WTC11 (cell line): ENCODE measurements around the gene MMP3. TPM values are rescaled to one million over a fixed set of nuclear protein-coding genes. Genes with fewer than 3 reads are reported as not detected.
A peak's percentile ranks its signal among the peaks of the same experiment; 100 is the strongest.

ENCODE experiments used
- ATAC-seq: fragments of 200-7000 bp; cut with Tn5 transposase; 2 replicates; pipeline ENCODE4 v1.10.0; 2021; ENCODE audit warnings: mild to moderate bottlenecking, moderate library complexity
- CTCF ChIA-PET: fragments of 300-600 bp; sonication (Branson Sonifier 250); formaldehyde crosslinking; loops from one replicate; lab custom pipeline; 2021; ENCODE audit warnings: antibody characterized with exemption; lab: Charles Lee
- POLR2A ChIA-PET: fragments of 350-600 bp; sonication (Branson Sonifier 250); formaldehyde crosslinking; loops from one replicate; lab custom pipeline; 2021; ENCODE audit warnings: antibody characterized with exemption; lab: Charles Lee
- DNase-seq: peaks from one replicate; pipeline ENCODE4 v3.0.0; 2021; ENCODE audit warnings: low spot score
- H3K27ac Mint-ChIP-seq: 2 replicates; pipeline ENCODE4 v1.8.0; 2021; ENCODE audit warnings: mixed read lengths
- H3K27me3 Mint-ChIP-seq: 2 replicates; pipeline ENCODE4 v1.8.0; 2021; ENCODE audit warnings: low read depth, mild to moderate bottlenecking, moderate library complexity, mixed read lengths
- H3K36me3 Mint-ChIP-seq: 2 replicates; pipeline ENCODE4 v1.8.0; 2021; ENCODE audit warnings: mixed read lengths
- H3K4me1 Mint-ChIP-seq: 2 replicates; pipeline ENCODE4 v1.8.0; 2022; ENCODE audit warnings: mixed read lengths
- H3K4me3 Mint-ChIP-seq: 2 replicates; pipeline ENCODE4 v1.8.0; 2021; ENCODE audit warnings: mild to moderate bottlenecking, moderate library complexity, mixed read lengths
- H3K9me3 Mint-ChIP-seq: 2 replicates; pipeline ENCODE4 v1.8.0; 2021; ENCODE audit warnings: mixed read lengths
- ATF6 ChIP-seq: sonication (generic); formaldehyde crosslinking; IDR thresholded peaks from 2 replicates; pipeline ENCODE4 v1.8.1; 2023; ENCODE audit warnings: mild to moderate bottlenecking, missing genetic modification reagents
- CREM ChIP-seq: sonication (generic); formaldehyde crosslinking; IDR thresholded peaks from 2 replicates; pipeline ENCODE4 v1.8.1; 2022; ENCODE audit warnings: mild to moderate bottlenecking, missing genetic modification reagents, moderate library complexity
- IRF1 ChIP-seq: sonication (generic); formaldehyde crosslinking; IDR thresholded peaks from 2 replicates; pipeline ENCODE4 v1.8.0; 2023; ENCODE audit warnings: missing genetic modification reagents
- MLX ChIP-seq: sonication (generic); formaldehyde crosslinking; IDR thresholded peaks from 2 replicates; pipeline ENCODE4 v1.8.1; 2023; ENCODE audit warnings: mild to moderate bottlenecking, missing genetic modification reagents, moderate library complexity
- MXD4 ChIP-seq: fragments of 250-450 bp; sonication (Bioruptor Pico); IDR thresholded peaks from 2 replicates; pipeline ENCODE4 v1.8.0; 2021; ENCODE audit warnings: mild to moderate bottlenecking, moderate library complexity, borderline replicate concordance
- NFYB ChIP-seq: sonication (generic); formaldehyde crosslinking; conservative IDR thresholded peaks from 2 replicates; pipeline ENCODE4 v1.8.0; 2022; ENCODE audit warnings: low read depth, missing genetic modification reagents
- NR1H2 ChIP-seq: sonication (generic); formaldehyde crosslinking; IDR thresholded peaks from 2 replicates; pipeline ENCODE4 v1.9.0; 2021; ENCODE audit warnings: mild to moderate bottlenecking, moderate library complexity, missing genetic modification reagents
- PRRX2 ChIP-seq: fragments of 250-450 bp; sonication (Bioruptor Pico); IDR thresholded peaks from 2 replicates; pipeline ENCODE4 v1.8.0; 2021; ENCODE audit warnings: mild to moderate bottlenecking
- RELA ChIP-seq: sonication (generic); formaldehyde crosslinking; IDR thresholded peaks from 2 replicates; pipeline ENCODE4 v1.8.1; 2022; ENCODE audit warnings: missing genetic modification reagents, mild to moderate bottlenecking, borderline replicate concordance
- RORB ChIP-seq: fragments of 250-450 bp; sonication (Bioruptor Pico); IDR thresholded peaks from 2 replicates; pipeline ENCODE4 v1.9.0; 2021; ENCODE audit warnings: mild to moderate bottlenecking
- SMAD3 ChIP-seq: sonication (generic); formaldehyde crosslinking; IDR thresholded peaks from 2 replicates; pipeline ENCODE4 v1.8.0; 2022; ENCODE audit warnings: missing genetic modification reagents, mild to moderate bottlenecking, borderline replicate concordance
- TCF7 ChIP-seq: sonication (generic); formaldehyde crosslinking; IDR thresholded peaks from 2 replicates; pipeline ENCODE4 v1.8.0; 2022; ENCODE audit warnings: mild to moderate bottlenecking, low read depth, missing genetic modification reagents, moderate library complexity
- TEAD1 ChIP-seq: sonication (generic); formaldehyde crosslinking; IDR thresholded peaks from 2 replicates; pipeline ENCODE4 v1.8.0; 2022; ENCODE audit warnings: mild to moderate bottlenecking, missing genetic modification reagents
- ZNF317 ChIP-seq: sonication (generic); formaldehyde crosslinking; IDR thresholded peaks from 2 replicates; pipeline ENCODE4 v1.8.1; 2023; ENCODE audit warnings: low read depth, mild to moderate bottlenecking, moderate library complexity, missing genetic modification reagents, borderline replicate concordance
- ZNF396 ChIP-seq: fragments of 250-450 bp; sonication (Bioruptor Pico); IDR thresholded peaks from 2 replicates; pipeline ENCODE4 v1.8.0; 2021; ENCODE audit warnings: mild to moderate bottlenecking, moderate library complexity, borderline replicate concordance
- ZNF423 ChIP-seq: fragments of 250-450 bp; sonication (Bioruptor Pico); IDR thresholded peaks from 2 replicates; pipeline ENCODE4 v2.1.2; 2022; ENCODE audit warnings: mild to moderate bottlenecking, moderate library complexity
- ZSCAN18 ChIP-seq: fragments of 250-450 bp; sonication (Bioruptor Pico); IDR thresholded peaks from 2 replicates; pipeline ENCODE4 v2.1.2; 2022; ENCODE audit warnings: mild to moderate bottlenecking, moderate library complexity
- total RNA-seq: library from RNA; stranded (reverse); gene quantifications from 3 replicates; pipeline ENCODE4 v1.2.3, GENCODE V29; 2021
- TF ChIP-seq, protein P1 (sequence below): sonication (generic); formaldehyde crosslinking; IDR thresholded peaks from 2 replicates; pipeline ENCODE4 v1.8.1; 2022; ENCODE audit warnings: mild to moderate bottlenecking, moderate library complexity, missing genetic modification reagents
- TF ChIP-seq, protein P2 (sequence below): sonication (generic); formaldehyde crosslinking; IDR thresholded peaks from 2 replicates; pipeline ENCODE4 v1.8.1; 2023; ENCODE audit warnings: mild to moderate bottlenecking, moderate library complexity, missing genetic modification reagents
- TF ChIP-seq, protein P3 (sequence below): fragments of 250-450 bp; sonication (Bioruptor Pico); IDR thresholded peaks from 2 replicates; pipeline ENCODE4 v1.8.0; 2021; ENCODE audit warnings: mild to moderate bottlenecking

Gene MMP3
- total RNA-seq, 1 experiment from 2014 or later: not detected

DNA sequence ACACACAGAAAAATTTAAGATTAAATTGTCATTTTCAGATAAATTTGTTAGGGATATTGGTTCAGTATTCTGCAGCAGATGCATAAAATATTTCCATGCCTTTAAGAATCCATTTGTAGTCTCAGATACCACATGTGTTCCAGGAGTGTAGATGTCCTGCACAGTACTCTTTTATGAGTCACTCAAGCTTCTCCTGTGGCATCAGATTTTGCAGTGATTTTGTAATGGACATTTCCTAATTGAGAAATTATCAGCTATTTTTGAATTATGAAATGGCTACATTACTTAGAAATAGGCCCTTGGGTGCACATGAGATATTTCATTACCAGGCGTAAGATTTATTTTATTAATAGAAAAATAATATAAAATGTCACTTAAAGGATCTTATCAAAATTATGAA, 18.9 kb downstream of the MMP3 start (continued):
- TF ChIP-seq, protein P1, sequence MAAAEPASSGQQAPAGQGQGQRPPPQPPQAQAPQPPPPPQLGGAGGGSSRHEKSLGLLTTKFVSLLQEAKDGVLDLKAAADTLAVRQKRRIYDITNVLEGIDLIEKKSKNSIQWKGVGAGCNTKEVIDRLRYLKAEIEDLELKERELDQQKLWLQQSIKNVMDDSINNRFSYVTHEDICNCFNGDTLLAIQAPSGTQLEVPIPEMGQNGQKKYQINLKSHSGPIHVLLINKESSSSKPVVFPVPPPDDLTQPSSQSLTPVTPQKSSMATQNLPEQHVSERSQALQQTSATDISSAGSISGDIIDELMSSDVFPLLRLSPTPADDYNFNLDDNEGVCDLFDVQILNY (CRISPR knock-in tag): no peak

- ChIA-PET CTCF (interaction anchor here (1.1 to 3.3 kb wide), 4 partner anchors 9 to 24 kb away, joined by 3 to 10 read pairs (median 4); no protein-coding TSS in a partner anchor), POLR2A (no interaction called here)
- Mint-ChIP-seq H3K4me3 (no peak overlapping the region), H3K4me1 (no peaks in the 10 kb centered on the region), H3K9me3 (peaks cover 30% of the 10 kb centered on the region), H3K27me3 (no peaks in the 10 kb centered on the region), H3K27ac (no peak overlapping the region), H3K36me3 (peaks cover 6% of the 10 kb centered on the region; the same call in 1 of the 2 replicates)
- DNase-seq: no peak
- TF ChIP-seq MXD4 (no peak), MLX (CRISPR knock-in tag) (no peak), ZSCAN18 (CRISPR knock-in tag) (no peak), SMAD3 (CRISPR knock-in tag) (no peak), TEAD1 (CRISPR knock-in tag) (no peak), ZNF423 (CRISPR knock-in tag) (no peak), RELA (CRISPR knock-in tag) (no peak), NR1H2 (CRISPR knock-in tag) (no peak), NFYB (no peak), ZNF317 (CRISPR knock-in tag) (no peak), ZNF396 (no peak), ATF6 (CRISPR knock-in tag) (no peak), PRRX2 (CRISPR knock-in tag) (no peak)
- peak; percentile 20; the same call in 1 of the 2 replicates for ATAC-seq
These were observed 23.9 kb downstream of the MMP3 start for GRCh38 chr11:102819491-102819890.

DNA sequence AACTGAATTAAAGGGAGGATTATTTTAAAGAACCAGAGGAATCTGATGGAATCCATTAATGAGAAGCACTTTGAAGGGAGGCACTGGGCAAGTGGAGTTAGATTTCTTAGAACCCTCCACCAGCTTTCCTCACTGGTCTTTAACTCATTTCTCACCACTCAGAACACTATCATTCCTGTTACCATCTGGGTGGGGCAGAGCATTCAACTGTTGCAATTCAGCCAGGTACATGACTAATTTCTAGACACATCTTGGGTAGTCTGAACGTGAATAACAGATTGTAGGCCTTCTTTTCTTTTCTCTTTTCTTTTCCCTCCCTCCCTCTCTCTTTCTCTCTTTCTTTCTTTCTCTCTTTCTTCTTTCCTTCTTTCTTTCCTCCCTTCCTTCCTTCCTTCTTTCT, 29.9 kb downstream of the MMP3 start:
- ATAC-seq: no peak
- Mint-ChIP-seq H3K27me3 (no peaks in the 10 kb centered on the region; the same call in 1 of the 2 replicates), H3K4me1 (peaks cover 4% of the 10 kb centered on the region; the same call in 1 of the 2 replicates)
- TF ChIP-seq TCF7 (CRISPR knock-in tag): no peak
- no peak for TF ChIP-seq CREM (CRISPR knock-in tag)
- TF ChIP-seq, protein P2, sequence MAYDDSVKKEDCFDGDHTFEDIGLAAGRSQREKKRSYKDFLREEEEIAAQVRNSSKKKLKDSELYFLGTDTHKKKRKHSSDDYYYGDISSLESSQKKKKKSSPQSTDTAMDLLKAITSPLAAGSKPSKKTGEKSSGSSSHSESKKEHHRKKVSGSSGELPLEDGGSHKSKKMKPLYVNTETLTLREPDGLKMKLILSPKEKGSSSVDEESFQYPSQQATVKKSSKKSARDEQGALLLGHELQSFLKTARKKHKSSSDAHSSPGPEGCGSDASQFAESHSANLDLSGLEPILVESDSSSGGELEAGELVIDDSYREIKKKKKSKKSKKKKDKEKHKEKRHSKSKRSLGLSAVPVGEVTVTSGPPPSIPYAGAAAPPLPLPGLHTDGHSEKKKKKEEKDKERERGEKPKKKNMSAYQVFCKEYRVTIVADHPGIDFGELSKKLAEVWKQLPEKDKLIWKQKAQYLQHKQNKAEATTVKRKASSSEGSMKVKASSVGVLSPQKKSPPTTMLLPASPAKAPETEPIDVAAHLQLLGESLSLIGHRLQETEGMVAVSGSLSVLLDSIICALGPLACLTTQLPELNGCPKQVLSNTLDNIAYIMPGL: no peak
- no peak for TF ChIP-seq ZNF396
- TF ChIP-seq PRRX2 (CRISPR knock-in tag): no peak
- TF ChIP-seq, protein P3, sequence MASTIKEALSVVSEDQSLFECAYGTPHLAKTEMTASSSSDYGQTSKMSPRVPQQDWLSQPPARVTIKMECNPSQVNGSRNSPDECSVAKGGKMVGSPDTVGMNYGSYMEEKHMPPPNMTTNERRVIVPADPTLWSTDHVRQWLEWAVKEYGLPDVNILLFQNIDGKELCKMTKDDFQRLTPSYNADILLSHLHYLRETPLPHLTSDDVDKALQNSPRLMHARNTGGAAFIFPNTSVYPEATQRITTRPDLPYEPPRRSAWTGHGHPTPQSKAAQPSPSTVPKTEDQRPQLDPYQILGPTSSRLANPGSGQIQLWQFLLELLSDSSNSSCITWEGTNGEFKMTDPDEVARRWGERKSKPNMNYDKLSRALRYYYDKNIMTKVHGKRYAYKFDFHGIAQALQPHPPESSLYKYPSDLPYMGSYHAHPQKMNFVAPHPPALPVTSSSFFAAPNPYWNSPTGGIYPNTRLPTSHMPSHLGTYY (CRISPR knock-in tag): no peak
- TF ChIP-seq RORB (CRISPR knock-in tag): no peak
- TF ChIP-seq NFYB: no peak
- TF ChIP-seq IRF1: no peak
- TF ChIP-seq, all 79 proteins: peak for 0
- Mint-ChIP-seq H3K9me3 (peaks cover 26% of the 10 kb centered on the region), H3K4me3 (no peak overlapping the region), H3K27ac (no peak overlapping the region), H3K36me3 (peaks cover 6% of the 10 kb centered on the region; the same call in 1 of the 2 replicates)
- no peak for DNase-seq
- ChIA-PET POLR2A (no interaction called here), CTCF (no interaction called here)
